ENCODE data around the gene NRF1. TPM values are rescaled to one million over a fixed set of nuclear protein-coding genes. Genes with fewer than 3 reads are reported as not detected.

NRF1 gene
- total and polyA plus RNA-seq, 4 donors: 4.9 to 23.4 (median 14.3) TPM

DNA sequence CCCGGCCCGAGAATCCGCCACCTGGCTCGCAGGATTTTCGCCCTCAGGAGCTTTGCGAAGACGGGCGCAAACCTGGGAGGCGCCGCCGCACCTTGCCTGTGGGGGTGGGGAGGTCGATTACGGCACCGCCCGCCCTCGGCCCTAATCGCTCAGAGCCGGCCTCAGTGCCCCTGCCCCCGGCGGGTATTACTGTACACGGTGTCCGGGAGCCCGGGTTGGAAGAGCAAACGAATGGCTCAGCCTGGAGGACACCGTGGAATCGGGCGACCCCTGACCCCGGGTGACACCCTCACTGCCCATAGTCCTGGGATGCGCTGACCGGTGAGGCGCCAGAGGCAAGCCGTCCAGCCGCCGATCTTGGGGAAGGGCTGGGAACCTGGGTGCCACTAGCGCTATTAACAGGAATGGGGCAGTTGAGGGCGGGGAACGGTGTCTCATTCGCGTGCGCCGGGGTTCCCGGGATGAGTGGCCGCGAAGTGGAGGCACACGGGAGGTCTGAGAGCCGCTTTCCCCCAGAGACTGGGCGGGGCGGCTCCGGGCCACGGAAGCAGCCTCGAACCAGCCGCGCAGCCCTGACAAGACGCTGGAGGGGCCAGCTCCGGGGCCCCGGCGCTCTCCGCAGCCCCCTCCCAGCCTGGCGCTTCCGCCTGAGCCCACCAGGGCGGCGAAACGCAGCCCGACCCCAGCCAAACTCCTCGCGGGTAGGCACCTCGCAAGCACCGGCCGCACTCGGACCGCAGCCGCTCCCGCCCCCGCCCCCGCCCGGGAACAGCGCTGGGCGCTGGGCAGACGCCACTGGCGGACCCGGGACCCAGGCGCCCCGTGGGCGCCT, 167.5 kb downstream of the NRF1 start:
- Histone ChIP-seq H3K4me1 (ENCODE audit: control insufficient read depth in 1 of 2, insufficient read depth in 2 of 2, low read length in 2 of 2) (no peaks in the 10 kb centered on the region), H3K27me3 (ENCODE audit: control insufficient read depth in 1 of 2, insufficient read depth in 2 of 2, low read length in 1 of 2) (no peaks in the 10 kb centered on the region)
- ATAC-seq (ENCODE audit: low FRiP score): no peak

GRCh38 chr7:129779602-129780256, 168.2 kb downstream of the NRF1 start:
- no peaks in the 10 kb centered on the region for H3K9me3 ChIP-seq (ENCODE audit: control insufficient read depth, low read length)
- no peaks in the 10 kb centered on the region for H3K4me1 ChIP-seq (ENCODE audit: control insufficient read depth in 1 of 2, insufficient read depth in 2 of 2, low read length in 2 of 2)
- 1% methylated on average over 56 to 76 of the region's 76 CpGs for whole genome bisulfite sequencing, 2 donors
- H3K27me3 ChIP-seq (ENCODE audit: control insufficient read depth in 1 of 2, insufficient read depth in 2 of 2, low read length in 1 of 2): no peaks in the 10 kb centered on the region
- no peaks in the 10 kb centered on the region for H3K36me3 ChIP-seq (ENCODE audit: control insufficient read depth in 1 of 2, insufficient read depth in 2 of 2, low read length in 1 of 2)
- peak overlapping the region; percentile 19 to 40 for H3K4me3 ChIP-seq (ENCODE audit: low read length in 2 of 2)
- DNase-seq (no peak), ATAC-seq (ENCODE audit: low FRiP score) (no peak)
- intact Hi-C loops (cut with DNase I): no loop called here
- no peak overlapping the region for H3K27ac ChIP-seq (ENCODE audit: low read depth in 1 of 2, low read length in 2 of 2)

More for the DNA sequence above, 167.5 kb downstream of the NRF1 start:
- no peak overlapping the region for H3K27ac ChIP-seq (ENCODE audit: low read depth in 1 of 2, low read length in 2 of 2)
- H3K4me3 ChIP-seq (ENCODE audit: low read length in 2 of 2): peak overlapping the region; percentile 19 to 40
- intact Hi-C loops (cut with DNase I): no loop called here
- no peak for DNase-seq
- H3K9me3 ChIP-seq (ENCODE audit: control insufficient read depth, low read length): no peaks in the 10 kb centered on the region
- 3% methylated on average over 53 to 84 of the region's 84 CpGs for WGBS, 2 donors
- H3K36me3 ChIP-seq (ENCODE audit: control insufficient read depth in 1 of 2, insufficient read depth in 2 of 2, low read length in 1 of 2): no peaks in the 10 kb centered on the region

GRCh38 chr7:129780257-129780973, 168.9 kb downstream of the NRF1 start:
- Histone ChIP-seq H3K4me1 (ENCODE audit: control insufficient read depth in 1 of 2, insufficient read depth in 2 of 2, low read length in 2 of 2) (no peaks in the 10 kb centered on the region), H3K9me3 (ENCODE audit: control insufficient read depth, low read length) (no peaks in the 10 kb centered on the region), H3K4me3 (ENCODE audit: low read length in 2 of 2) (peak overlapping the region; percentile 19 to 40), H3K36me3 (ENCODE audit: control insufficient read depth in 1 of 2, insufficient read depth in 2 of 2, low read length in 1 of 2) (no peaks in the 10 kb centered on the region), H3K27ac (ENCODE audit: low read depth in 1 of 2, low read length in 2 of 2) (no peak overlapping the region), H3K27me3 (ENCODE audit: control insufficient read depth in 1 of 2, insufficient read depth in 2 of 2, low read length in 1 of 2) (no peaks in the 10 kb centered on the region)
- ATAC-seq (ENCODE audit: low FRiP score): no peak
- no peak for DNase-seq
- 1 to 2% methylated on average over 30 to 64 of the region's 64 CpGs for WGBS, 2 donors
- intact Hi-C loops (cut with DNase I): no loop called here

GRCh38 chr7:129780974-129781927, 169.7 kb downstream of the NRF1 start:
- no peaks in the 10 kb centered on the region for H3K36me3 ChIP-seq (ENCODE audit: control insufficient read depth in 1 of 2, insufficient read depth in 2 of 2, low read length in 1 of 2)
- ATAC-seq (ENCODE audit: low FRiP score) (no peak), DNase-seq (no peak)
- no peaks in the 10 kb centered on the region for H3K27me3 ChIP-seq (ENCODE audit: control insufficient read depth in 1 of 2, insufficient read depth in 2 of 2, low read length in 1 of 2)
- WGBS, 2 donors: 3% methylated on average over 46 to 55 of the region's 55 CpGs
- H3K9me3 ChIP-seq (ENCODE audit: control insufficient read depth, low read length): no peaks in the 10 kb centered on the region
- H3K4me3 ChIP-seq (ENCODE audit: low read length in 2 of 2): no peak overlapping the region
- no peaks in the 10 kb centered on the region for H3K4me1 ChIP-seq (ENCODE audit: control insufficient read depth in 1 of 2, insufficient read depth in 2 of 2, low read length in 2 of 2)
- no peak overlapping the region for H3K27ac ChIP-seq (ENCODE audit: low read depth in 1 of 2, low read length in 2 of 2)
- intact Hi-C loops (cut with DNase I): no loop called here

DNA sequence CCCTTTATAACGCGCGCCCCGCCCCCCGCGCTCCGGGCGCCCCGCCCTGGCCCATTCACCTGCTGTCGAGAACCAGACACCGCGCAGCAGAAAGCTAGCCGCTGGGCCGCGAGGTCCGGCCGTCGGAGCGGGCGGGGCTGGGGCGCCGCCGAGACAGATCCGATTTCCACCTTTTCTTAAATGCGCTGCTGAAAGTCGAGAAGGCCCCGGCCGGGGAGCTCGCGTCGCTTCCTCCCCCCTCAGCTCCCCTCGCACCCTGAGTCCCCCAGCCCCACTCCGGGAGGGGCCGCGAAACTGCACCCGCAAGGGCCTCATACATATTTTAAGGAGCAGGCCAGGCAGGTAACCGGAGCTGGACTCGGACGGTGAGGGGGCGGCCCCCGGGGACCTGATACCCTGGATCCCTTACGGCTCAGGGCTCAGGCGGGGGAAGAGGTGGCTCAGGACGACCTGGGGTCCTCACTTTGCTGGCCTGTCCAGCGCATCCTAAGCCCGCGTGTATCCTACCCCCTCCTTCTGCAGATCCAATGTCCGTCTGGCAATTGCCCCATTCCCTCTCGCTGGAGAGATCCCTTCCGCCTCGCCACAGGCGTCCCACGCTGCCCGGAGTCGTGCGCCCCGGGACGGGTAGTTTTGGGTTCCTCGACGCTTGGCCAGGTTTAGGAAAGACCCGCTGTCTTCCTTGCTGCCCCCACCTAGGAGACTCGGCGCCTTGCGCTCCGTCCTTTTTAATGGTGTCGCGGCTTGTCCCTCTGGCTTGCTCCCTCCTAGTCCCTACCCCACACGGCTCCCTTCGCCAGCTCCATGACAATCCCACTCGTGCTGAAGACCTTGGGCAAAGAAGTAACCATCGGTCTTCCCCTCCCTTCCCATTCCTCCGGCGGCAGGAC, 170.7 kb downstream of the NRF1 start:
- Histone ChIP-seq H3K9me3 (ENCODE audit: control insufficient read depth, low read length) (no peaks in the 10 kb centered on the region), H3K36me3 (ENCODE audit: control insufficient read depth in 1 of 2, insufficient read depth in 2 of 2, low read length in 1 of 2) (no peaks in the 10 kb centered on the region), H3K4me1 (ENCODE audit: control insufficient read depth in 1 of 2, insufficient read depth in 2 of 2, low read length in 2 of 2) (no peaks in the 10 kb centered on the region), H3K27ac (ENCODE audit: low read depth in 1 of 2, low read length in 2 of 2) (no peak overlapping the region), H3K27me3 (ENCODE audit: control insufficient read depth in 1 of 2, insufficient read depth in 2 of 2, low read length in 1 of 2) (no peaks in the 10 kb centered on the region), H3K4me3 (ENCODE audit: low read length in 2 of 2) (no peak overlapping the region)
- DNase-seq (no peak), ATAC-seq (ENCODE audit: low FRiP score) (no peak)
- intact Hi-C loops (cut with DNase I): no loop called here
- 3% methylated on average over 70 to 73 of the region's 73 CpGs for WGBS, 2 donors

DNA sequence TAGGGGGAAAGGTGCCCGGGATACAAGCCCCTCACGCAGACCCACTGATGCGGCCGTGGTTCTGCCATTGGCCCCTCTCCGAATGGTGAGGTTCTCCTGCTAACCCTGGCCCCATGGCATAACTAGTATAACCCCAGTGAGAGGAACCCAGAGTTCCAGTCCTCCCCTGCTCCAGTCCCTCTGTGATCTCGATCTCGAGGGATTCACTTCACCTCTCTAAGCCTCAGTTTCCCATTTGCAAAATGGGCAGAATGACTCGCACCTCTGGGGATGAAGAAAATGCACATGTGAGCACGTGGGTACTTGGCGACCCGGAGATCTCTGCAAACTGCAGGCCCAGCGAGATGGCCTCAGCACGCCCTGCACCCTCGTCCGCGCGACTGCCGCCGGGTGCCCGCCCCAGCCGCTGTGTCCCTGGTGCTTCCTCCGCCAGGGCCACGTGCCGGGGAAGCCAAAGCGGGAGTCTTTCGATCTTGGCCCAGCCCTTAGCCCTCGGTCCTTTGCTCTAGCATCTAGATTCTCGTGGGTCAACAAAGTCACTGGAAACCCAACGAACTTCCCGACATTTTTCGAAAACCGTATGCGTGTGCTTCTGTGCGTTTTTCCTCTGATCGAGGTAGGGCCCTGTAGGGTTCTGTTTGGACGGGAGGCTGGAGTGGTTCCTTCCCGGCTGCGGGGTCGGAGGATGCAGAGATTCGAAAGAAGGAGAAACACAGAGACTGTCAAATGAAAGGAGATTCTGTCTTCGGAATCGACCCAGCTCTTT, 171.5 kb downstream of the NRF1 start:
- WGBS, 2 donors: 5 to 8% methylated on average over 42 of the region's 42 CpGs
- H3K27me3 ChIP-seq (ENCODE audit: control insufficient read depth in 1 of 2, insufficient read depth in 2 of 2, low read length in 1 of 2): no peaks in the 10 kb centered on the region
- H3K9me3 ChIP-seq (ENCODE audit: control insufficient read depth, low read length): no peaks in the 10 kb centered on the region
- H3K4me3 ChIP-seq (ENCODE audit: low read length in 2 of 2): no peak overlapping the region
- DNase-seq: no peak
- ATAC-seq (ENCODE audit: low FRiP score): no peak
- no peak overlapping the region for H3K27ac ChIP-seq (ENCODE audit: low read depth in 1 of 2, low read length in 2 of 2)
- no peaks in the 10 kb centered on the region for H3K36me3 ChIP-seq (ENCODE audit: control insufficient read depth in 1 of 2, insufficient read depth in 2 of 2, low read length in 1 of 2)
- intact Hi-C loops (cut with DNase I): no loop called here
- H3K4me1 ChIP-seq (ENCODE audit: control insufficient read depth in 1 of 2, insufficient read depth in 2 of 2, low read length in 2 of 2): no peaks in the 10 kb centered on the region

GRCh38 chr7:129783584-129783919, 172.0 kb downstream of the NRF1 start:
- ATAC-seq (ENCODE audit: low FRiP score) (no peak), DNase-seq (no peak)
- H3K4me3 ChIP-seq (ENCODE audit: low read length in 2 of 2): no peak overlapping the region
- intact Hi-C loops (cut with DNase I): no loop called here
- no peak overlapping the region for H3K27ac ChIP-seq (ENCODE audit: low read depth in 1 of 2, low read length in 2 of 2)
- H3K27me3 ChIP-seq (ENCODE audit: control insufficient read depth in 1 of 2, insufficient read depth in 2 of 2, low read length in 1 of 2): no peaks in the 10 kb centered on the region
- no peaks in the 10 kb centered on the region for H3K9me3 ChIP-seq (ENCODE audit: control insufficient read depth, low read length)
- WGBS, 2 donors: 13 to 17% methylated on average over 10 of the region's 10 CpGs
- H3K36me3 ChIP-seq (ENCODE audit: control insufficient read depth in 1 of 2, insufficient read depth in 2 of 2, low read length in 1 of 2): no peaks in the 10 kb centered on the region
- no peaks in the 10 kb centered on the region for H3K4me1 ChIP-seq (ENCODE audit: control insufficient read depth in 1 of 2, insufficient read depth in 2 of 2, low read length in 2 of 2)

All from aorta (tissue), 5 donors.